HepG2 (cell line): ENCODE results near the gene AFDN. TPM values are rescaled to one million over a fixed set of nuclear protein-coding genes. Genes with fewer than 3 reads are reported as not detected.

Experiments
- ATAD3A ChIP-seq: sonication (generic); formaldehyde crosslinking; IDR thresholded peaks from 2 replicates; pipeline ENCODE4 v1.4.0; 2020; ENCODE audit warnings: missing genetic modification reagents
- DR1 ChIP-seq: sonication (generic); formaldehyde crosslinking; IDR thresholded peaks from 2 replicates; pipeline ENCODE4 v1.8.0; 2021; ENCODE audit warnings: mild to moderate bottlenecking, missing genetic modification reagents, inconsistent platforms
- FOSL2 ChIP-seq: sonication (generic); formaldehyde crosslinking; IDR thresholded peaks from 2 replicates; pipeline ENCODE4 v1.4.0; 2020; ENCODE audit warnings: missing genetic modification reagents
- HOXD1 ChIP-seq: sonication (generic); formaldehyde crosslinking; IDR thresholded peaks from 2 replicates; pipeline ENCODE4 v1.5.0; 2020; ENCODE audit warnings: missing genetic modification reagents
- IKZF1 ChIP-seq: fragments of 450-650 bp; IDR thresholded peaks from 2 replicates; pipeline ENCODE4 v1.7.1; 2016
- KDM2A ChIP-seq: sonication (generic); formaldehyde crosslinking; IDR thresholded peaks from 2 replicates; pipeline ENCODE4 v1.4.0; 2020; ENCODE audit warnings: low read depth, missing genetic modification reagents, borderline replicate concordance
- MED1 ChIP-seq: sonication (generic); formaldehyde crosslinking; IDR thresholded peaks from 2 replicates; pipeline ENCODE4 v1.4.0; 2020; ENCODE audit warnings: missing genetic modification reagents
- NCOA1 ChIP-seq: sonication (generic); formaldehyde crosslinking; IDR thresholded peaks from 2 replicates; pipeline ENCODE4 v1.9.0; 2021; ENCODE audit warnings: missing genetic modification reagents
- NCOA5 ChIP-seq: sonication (generic); formaldehyde crosslinking; IDR thresholded peaks from 2 replicates; pipeline ENCODE4 v1.4.0; 2020; ENCODE audit warnings: missing genetic modification reagents
- NKX3-1 ChIP-seq: sonication (generic); formaldehyde crosslinking; IDR thresholded peaks from 2 replicates; pipeline ENCODE4 v1.5.0; 2020; ENCODE audit warnings: missing genetic modification reagents
- RAD21 ChIP-seq: fragments of 450-650 bp; formaldehyde crosslinking; IDR thresholded peaks from 2 replicates; pipeline ENCODE4 v1.5.0; 2020; ENCODE audit warnings: mild to moderate bottlenecking
- SCMH1 ChIP-seq: sonication (generic); formaldehyde crosslinking; IDR thresholded peaks from 2 replicates; pipeline ENCODE4 v1.9.0; 2021; ENCODE audit warnings: missing genetic modification reagents, mild to moderate bottlenecking, borderline replicate concordance
- ZNF234 ChIP-seq: sonication (generic); formaldehyde crosslinking; conservative IDR thresholded peaks from 2 replicates; pipeline ENCODE4 v1.5.1; 2020; ENCODE audit warnings: mild to moderate bottlenecking, missing genetic modification reagents
- ZNF33A ChIP-seq: sonication (generic); formaldehyde crosslinking; IDR thresholded peaks from 2 replicates; pipeline ENCODE4 v1.5.1; 2020; ENCODE audit warnings: missing genetic modification reagents, mild to moderate bottlenecking, moderate library complexity, borderline replicate concordance
- ZNF562 ChIP-seq: sonication (generic); formaldehyde crosslinking; IDR thresholded peaks from 2 replicates; pipeline ENCODE4 v1.8.0; 2022; ENCODE audit warnings: missing genetic modification reagents, borderline replicate concordance
- ZNF616 ChIP-seq: sonication (generic); formaldehyde crosslinking; IDR thresholded peaks from 2 replicates; pipeline ENCODE4 v1.5.0; 2020; ENCODE audit warnings: low read depth, mild to moderate bottlenecking, missing genetic modification reagents
- polyA plus RNA-seq, 8 experiments: library from polyadenylated mRNA; depleted of rRNA in 3 of 8; stranded (reverse) in 7 of 8; unstranded in 1 of 8; fragments of >200 nt; fragmentation: Illumina TruSeq in 4 of 8; extraction: Trizol in 4 of 8; gene quantifications; 2 replicates each; pipeline versions ENCODE4 v1.2.1 to v1.2.3, GENCODE V29; 2011 to 2016; ENCODE audit warnings: low read depth in 4 of 8, missing spikeins in 1 of 8, mixed read lengths in 1 of 8; ENCODE audit not compliant: insufficient read depth in 1 of 8
- total RNA-seq, 5 experiments: library from RNA; depleted of rRNA; stranded (reverse); fragments of >200 nt; fragmentation: Illumina TruSeq; extraction: Trizol; gene quantifications; 2 replicates each; pipeline ENCODE4 v1.2.3, GENCODE V29; 2016; ENCODE audit warnings: low read depth in 1 of 5
- TF ChIP-seq, protein P1 (sequence below): sonication (generic); formaldehyde crosslinking; IDR thresholded peaks from 2 replicates; pipeline ENCODE4 v1.8.0; 2022; ENCODE audit warnings: mild to moderate bottlenecking, missing genetic modification reagents; ENCODE audit not compliant: insufficient replicate concordance
- TF ChIP-seq, protein P2 (sequence below): sonication (generic); formaldehyde crosslinking; IDR thresholded peaks from 2 replicates; pipeline ENCODE4 v1.4.0; 2020; ENCODE audit warnings: missing genetic modification reagents, borderline replicate concordance
- TF ChIP-seq, protein P3 (sequence below), 2 experiments: sonication (generic) in 1 of 2; formaldehyde crosslinking in 1 of 2; IDR thresholded peaks; 2 replicates each; pipeline versions ENCODE4 v1.4.0 to v1.6.1; 2018 to 2020; ENCODE audit warnings: missing genetic modification reagents in 2 of 2, borderline replicate concordance in 1 of 2, low read depth in 1 of 2, mild to moderate bottlenecking in 1 of 2, missing biosample characterization in 1 of 2
- TF ChIP-seq, protein P4 (sequence below): sonication (generic); formaldehyde crosslinking; IDR thresholded peaks from 2 replicates; pipeline ENCODE4 v1.8.1; 2023; ENCODE audit warnings: mild to moderate bottlenecking, missing genetic modification reagents, borderline replicate concordance

AFDN gene
- total and polyA plus RNA-seq, 2 of the 13 experiments (the other 11 are each of a cell fraction or from before 2014, with no cell fraction given), result 136 to 151 TPM

DNA sequence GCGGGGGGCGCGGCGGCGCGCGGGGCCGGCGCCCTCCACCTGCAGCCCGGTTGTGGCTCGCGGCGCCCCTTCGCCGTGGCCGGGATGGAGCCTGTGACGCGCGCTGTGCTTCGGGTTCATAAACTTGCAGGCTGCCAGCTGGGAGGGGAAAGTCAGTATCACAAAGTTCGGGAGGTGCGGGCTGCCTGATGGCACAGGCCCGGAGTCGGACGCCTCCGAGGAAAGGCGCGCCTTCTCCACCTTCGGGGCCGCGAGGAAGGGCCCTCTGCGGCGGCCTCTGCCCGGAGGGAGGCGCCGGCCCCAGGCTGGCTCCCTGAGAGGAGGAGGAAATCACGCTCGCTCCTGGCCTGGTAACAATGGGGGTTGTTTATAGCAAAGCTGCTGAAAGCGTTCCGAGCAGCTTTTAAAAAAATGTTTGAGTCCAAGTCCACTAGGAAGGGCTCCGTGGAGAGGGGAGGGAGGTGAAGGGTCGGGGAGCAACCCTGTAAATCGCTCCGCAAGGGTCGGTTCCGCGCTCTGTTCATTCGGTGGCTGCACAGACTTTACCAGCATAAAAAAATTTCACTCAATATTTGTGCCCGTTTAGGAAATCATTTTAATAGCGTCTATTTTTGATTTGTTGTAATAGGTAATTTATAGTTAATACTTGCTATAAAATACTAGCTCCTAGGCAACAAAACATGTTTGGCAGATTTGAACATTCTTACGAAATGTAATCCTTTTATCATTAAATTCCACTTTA, 1.0 kb downstream of the AFDN start (continued):
- TF ChIP-seq, protein P1, sequence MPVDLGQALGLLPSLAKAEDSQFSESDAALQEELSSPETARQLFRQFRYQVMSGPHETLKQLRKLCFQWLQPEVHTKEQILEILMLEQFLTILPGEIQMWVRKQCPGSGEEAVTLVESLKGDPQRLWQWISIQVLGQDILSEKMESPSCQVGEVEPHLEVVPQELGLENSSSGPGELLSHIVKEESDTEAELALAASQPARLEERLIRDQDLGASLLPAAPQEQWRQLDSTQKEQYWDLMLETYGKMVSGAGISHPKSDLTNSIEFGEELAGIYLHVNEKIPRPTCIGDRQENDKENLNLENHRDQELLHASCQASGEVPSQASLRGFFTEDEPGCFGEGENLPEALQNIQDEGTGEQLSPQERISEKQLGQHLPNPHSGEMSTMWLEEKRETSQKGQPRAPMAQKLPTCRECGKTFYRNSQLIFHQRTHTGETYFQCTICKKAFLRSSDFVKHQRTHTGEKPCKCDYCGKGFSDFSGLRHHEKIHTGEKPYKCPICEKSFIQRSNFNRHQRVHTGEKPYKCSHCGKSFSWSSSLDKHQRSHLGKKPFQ (CRISPR knock-in tag), result peak; percentile 2
- TF ChIP-seq ZNF562 (CRISPR knock-in tag) (no peak), KDM2A (CRISPR knock-in tag) (peak; percentile 75; the same call in 1 of the 2 replicates), FOSL2 (no peak), NCOA1 (no peak), MED1 (no peak), HOXD1 (0 out of 2 replicates have a peak, but pooled peaks have one; percentile 46), RAD21 (CRISPR knock-in tag) (peak; percentile 61), IKZF1 (no peak), DR1 (CRISPR knock-in tag) (0 out of 2 replicates have a peak, but pooled peaks have one; percentile 38), ZNF33A (no peak), NCOA5 (CRISPR knock-in tag) (no peak), ATAD3A (CRISPR knock-in tag) (no peak), NKX3-1 (CRISPR knock-in tag) (0 out of 2 replicates have a peak, but pooled peaks have one; percentile 24), ZNF234 (no peak), ZNF616 (CRISPR knock-in tag) (no peak), SCMH1 (no peak)
- TF ChIP-seq, protein P2, sequence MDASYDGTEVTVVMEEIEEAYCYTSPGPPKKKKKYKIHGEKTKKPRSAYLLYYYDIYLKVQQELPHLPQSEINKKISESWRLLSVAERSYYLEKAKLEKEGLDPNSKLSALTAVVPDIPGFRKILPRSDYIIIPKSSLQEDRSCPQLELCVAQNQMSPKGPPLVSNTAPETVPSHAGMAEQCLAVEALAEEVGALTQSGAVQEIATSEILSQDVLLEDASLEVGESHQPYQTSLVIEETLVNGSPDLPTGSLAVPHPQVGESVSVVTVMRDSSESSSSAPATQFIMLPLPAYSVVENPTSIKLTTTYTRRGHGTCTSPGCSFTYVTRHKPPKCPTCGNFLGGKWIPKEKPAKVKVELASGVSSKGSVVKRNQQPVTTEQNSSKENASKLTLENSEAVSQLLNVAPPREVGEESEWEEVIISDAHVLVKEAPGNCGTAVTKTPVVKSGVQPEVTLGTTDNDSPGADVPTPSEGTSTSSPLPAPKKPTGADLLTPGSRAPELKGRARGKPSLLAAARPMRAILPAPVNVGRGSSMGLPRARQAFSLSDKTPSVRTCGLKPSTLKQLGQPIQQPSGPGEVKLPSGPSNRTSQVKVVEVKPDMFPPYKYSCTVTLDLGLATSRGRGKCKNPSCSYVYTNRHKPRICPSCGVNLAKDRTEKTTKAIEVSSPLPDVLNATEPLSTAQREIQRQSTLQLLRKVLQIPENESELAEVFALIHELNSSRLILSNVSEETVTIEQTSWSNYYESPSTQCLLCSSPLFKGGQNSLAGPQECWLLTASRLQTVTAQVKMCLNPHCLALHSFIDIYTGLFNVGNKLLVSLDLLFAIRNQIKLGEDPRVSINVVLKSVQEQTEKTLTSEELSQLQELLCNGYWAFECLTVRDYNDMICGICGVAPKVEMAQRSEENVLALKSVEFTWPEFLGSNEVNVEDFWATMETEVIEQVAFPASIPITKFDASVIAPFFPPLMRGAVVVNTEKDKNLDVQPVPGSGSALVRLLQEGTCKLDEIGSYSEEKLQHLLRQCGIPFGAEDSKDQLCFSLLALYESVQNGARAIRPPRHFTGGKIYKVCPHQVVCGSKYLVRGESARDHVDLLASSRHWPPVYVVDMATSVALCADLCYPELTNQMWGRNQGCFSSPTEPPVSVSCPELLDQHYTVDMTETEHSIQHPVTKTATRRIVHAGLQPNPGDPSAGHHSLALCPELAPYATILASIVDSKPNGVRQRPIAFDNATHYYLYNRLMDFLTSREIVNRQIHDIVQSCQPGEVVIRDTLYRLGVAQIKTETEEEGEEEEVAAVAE (CRISPR knock-in tag), result no peak
- TF ChIP-seq, protein P3, sequence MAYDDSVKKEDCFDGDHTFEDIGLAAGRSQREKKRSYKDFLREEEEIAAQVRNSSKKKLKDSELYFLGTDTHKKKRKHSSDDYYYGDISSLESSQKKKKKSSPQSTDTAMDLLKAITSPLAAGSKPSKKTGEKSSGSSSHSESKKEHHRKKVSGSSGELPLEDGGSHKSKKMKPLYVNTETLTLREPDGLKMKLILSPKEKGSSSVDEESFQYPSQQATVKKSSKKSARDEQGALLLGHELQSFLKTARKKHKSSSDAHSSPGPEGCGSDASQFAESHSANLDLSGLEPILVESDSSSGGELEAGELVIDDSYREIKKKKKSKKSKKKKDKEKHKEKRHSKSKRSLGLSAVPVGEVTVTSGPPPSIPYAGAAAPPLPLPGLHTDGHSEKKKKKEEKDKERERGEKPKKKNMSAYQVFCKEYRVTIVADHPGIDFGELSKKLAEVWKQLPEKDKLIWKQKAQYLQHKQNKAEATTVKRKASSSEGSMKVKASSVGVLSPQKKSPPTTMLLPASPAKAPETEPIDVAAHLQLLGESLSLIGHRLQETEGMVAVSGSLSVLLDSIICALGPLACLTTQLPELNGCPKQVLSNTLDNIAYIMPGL (CRISPR knock-in tag; IDR thresholded peaks at IDR 0.05; ENCODE audit: borderline replicate concordance in 1 of 2, low read depth in 1 of 2), result peak in 1 of 2 experiments; percentile 77; a peak in 2 of 4 replicates
- TF ChIP-seq, protein P4, sequence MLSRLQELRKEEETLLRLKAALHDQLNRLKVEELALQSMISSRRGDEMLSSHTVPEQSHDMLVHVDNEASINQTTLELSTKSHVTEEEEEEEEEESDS (CRISPR knock-in tag), result no peak
